WTC11 (cell line): Measurements from ENCODE around the gene LGALS4. TPM values are rescaled to one million over a fixed set of nuclear protein-coding genes. Genes with fewer than 3 reads are reported as not detected.
A peak's percentile ranks its signal among the peaks of the same experiment; 100 is the strongest.

Experiments used
- ATAC-seq: fragments of 200-7000 bp; cut with Tn5 transposase; 2 replicates; pipeline ENCODE4 v1.10.0; 2021; ENCODE audit warnings: mild to moderate bottlenecking, moderate library complexity
- CTCF ChIA-PET: fragments of 300-600 bp; sonication (Branson Sonifier 250); formaldehyde crosslinking; loops from one replicate; lab custom pipeline; 2021; ENCODE audit warnings: antibody characterized with exemption; lab: Charles Lee
- POLR2A ChIA-PET: fragments of 350-600 bp; sonication (Branson Sonifier 250); formaldehyde crosslinking; loops from one replicate; lab custom pipeline; 2021; ENCODE audit warnings: antibody characterized with exemption; lab: Charles Lee
- DNase-seq: peaks from one replicate; pipeline ENCODE4 v3.0.0; 2021; ENCODE audit warnings: low spot score
- H3K27ac Mint-ChIP-seq: 2 replicates; pipeline ENCODE4 v1.8.0; 2021; ENCODE audit warnings: mixed read lengths
- H3K27me3 Mint-ChIP-seq: 2 replicates; pipeline ENCODE4 v1.8.0; 2021; ENCODE audit warnings: low read depth, mild to moderate bottlenecking, moderate library complexity, mixed read lengths
- H3K36me3 Mint-ChIP-seq: 2 replicates; pipeline ENCODE4 v1.8.0; 2021; ENCODE audit warnings: mixed read lengths
- H3K4me1 Mint-ChIP-seq: 2 replicates; pipeline ENCODE4 v1.8.0; 2022; ENCODE audit warnings: mixed read lengths
- H3K4me3 Mint-ChIP-seq: 2 replicates; pipeline ENCODE4 v1.8.0; 2021; ENCODE audit warnings: mild to moderate bottlenecking, moderate library complexity, mixed read lengths
- H3K9me3 Mint-ChIP-seq: 2 replicates; pipeline ENCODE4 v1.8.0; 2021; ENCODE audit warnings: mixed read lengths
- CDX4 ChIP-seq: fragments of 250-450 bp; sonication (Bioruptor Pico); IDR thresholded peaks from 2 replicates; pipeline ENCODE4 v1.9.0; 2021; ENCODE audit warnings: moderate library complexity, mild to moderate bottlenecking, inconsistent platforms, borderline replicate concordance
- E2F1 ChIP-seq: sonication (generic); formaldehyde crosslinking; IDR thresholded peaks from 2 replicates; pipeline ENCODE4 v1.8.0; 2022; ENCODE audit warnings: mild to moderate bottlenecking, missing genetic modification reagents
- E2F5 ChIP-seq: sonication (generic); formaldehyde crosslinking; IDR thresholded peaks from 2 replicates; pipeline ENCODE4 v1.8.1; 2022; ENCODE audit warnings: mild to moderate bottlenecking, moderate library complexity, missing genetic modification reagents
- EMX1 ChIP-seq: fragments of 250-450 bp; sonication (Bioruptor Pico); IDR thresholded peaks from 2 replicates; pipeline ENCODE4 v1.8.0; 2021; ENCODE audit warnings: mild to moderate bottlenecking
- ESRRA ChIP-seq: sonication (generic); formaldehyde crosslinking; IDR thresholded peaks from 2 replicates; pipeline ENCODE4 v1.8.1; 2022; ENCODE audit warnings: mild to moderate bottlenecking, missing genetic modification reagents, borderline replicate concordance
- FOXJ3 ChIP-seq: sonication (generic); formaldehyde crosslinking; IDR thresholded peaks from 2 replicates; pipeline ENCODE4 v1.9.0; 2021; ENCODE audit warnings: missing genetic modification reagents, mild to moderate bottlenecking, borderline replicate concordance
- IRF2 ChIP-seq: sonication (generic); formaldehyde crosslinking; IDR thresholded peaks from 2 replicates; pipeline ENCODE4 v1.8.0; 2022; ENCODE audit warnings: low read depth, missing genetic modification reagents, borderline replicate concordance
- JAZF1 ChIP-seq: fragments of 250-450 bp; sonication (Bioruptor Pico); IDR thresholded peaks from 2 replicates; pipeline ENCODE4 v1.9.0; 2021; ENCODE audit warnings: moderate library complexity, mild to moderate bottlenecking, inconsistent platforms
- NR1H2 ChIP-seq: sonication (generic); formaldehyde crosslinking; IDR thresholded peaks from 2 replicates; pipeline ENCODE4 v1.9.0; 2021; ENCODE audit warnings: mild to moderate bottlenecking, moderate library complexity, missing genetic modification reagents
- OVOL2 ChIP-seq: fragments of 250-450 bp; sonication (Bioruptor Pico); IDR thresholded peaks from 2 replicates; pipeline ENCODE4 v1.9.0; 2021; ENCODE audit warnings: mild to moderate bottlenecking, borderline replicate concordance
- PREB ChIP-seq: sonication (generic); formaldehyde crosslinking; IDR thresholded peaks from 2 replicates; pipeline ENCODE4 v1.8.1; 2022; ENCODE audit warnings: mild to moderate bottlenecking, missing genetic modification reagents, moderate library complexity, borderline replicate concordance
- RELA ChIP-seq: sonication (generic); formaldehyde crosslinking; IDR thresholded peaks from 2 replicates; pipeline ENCODE4 v1.8.1; 2022; ENCODE audit warnings: missing genetic modification reagents, mild to moderate bottlenecking, borderline replicate concordance
- TEAD1 ChIP-seq: sonication (generic); formaldehyde crosslinking; IDR thresholded peaks from 2 replicates; pipeline ENCODE4 v1.8.0; 2022; ENCODE audit warnings: mild to moderate bottlenecking, missing genetic modification reagents
- USF2 ChIP-seq: sonication (generic); formaldehyde crosslinking; IDR thresholded peaks from 2 replicates; pipeline ENCODE4 v1.8.1; 2023; ENCODE audit warnings: mild to moderate bottlenecking, missing genetic modification reagents, moderate library complexity
- ZNF138 ChIP-seq: sonication (generic); formaldehyde crosslinking; conservative IDR thresholded peaks from 2 replicates; pipeline ENCODE4 v1.8.1; 2022; ENCODE audit warnings: mild to moderate bottlenecking, moderate library complexity, missing genetic modification reagents
- ZNF396 ChIP-seq: fragments of 250-450 bp; sonication (Bioruptor Pico); IDR thresholded peaks from 2 replicates; pipeline ENCODE4 v1.8.0; 2021; ENCODE audit warnings: mild to moderate bottlenecking, moderate library complexity, borderline replicate concordance
- ZNF425 ChIP-seq: fragments of 250-450 bp; sonication (Bioruptor Pico); conservative IDR thresholded peaks from 2 replicates; pipeline ENCODE4 v1.9.0; 2021; ENCODE audit warnings: mild to moderate bottlenecking
- ZNF532 ChIP-seq: fragments of 250-450 bp; sonication (Bioruptor Pico); IDR thresholded peaks from 2 replicates; pipeline ENCODE4 v1.9.0; 2021; ENCODE audit warnings: mild to moderate bottlenecking, borderline replicate concordance
- ZSCAN18 ChIP-seq: fragments of 250-450 bp; sonication (Bioruptor Pico); IDR thresholded peaks from 2 replicates; pipeline ENCODE4 v2.1.2; 2022; ENCODE audit warnings: mild to moderate bottlenecking, moderate library complexity
- total RNA-seq: library from RNA; stranded (reverse); gene quantifications from 3 replicates; pipeline ENCODE4 v1.2.3, GENCODE V29; 2021

LGALS4 gene
- total RNA-seq, 1 experiment from 2014 or later = 1.5 TPM

GRCh38 chr19:38848299-38849146 is 35.8 kb upstream of the LGALS4 start:
- POLR2A ChIA-PET = interaction anchor here (0.6 to 1.6 kb wide), 12 partner anchors 17 to 584 kb away, joined by 3 to 8 read pairs (median 4); partner anchors contain the start of genes ECH1, EIF3K, NFKBIB and SIRT2
- ATAC-seq (no peak), DNase-seq (no peak)
- H3K27ac Mint-ChIP-seq = peak overlapping the region; percentile 97
- CTCF ChIA-PET = interaction anchor here (0.6 to 2.0 kb wide), 12 partner anchors 12 to 445 kb away, joined by 3 to 15 read pairs (median 4); partner anchors contain the start of genes FAM98C, MRPS12 and SARS2
- H3K9me3 Mint-ChIP-seq = no peaks in the 10 kb centered on the region
- TF ChIP-seq OVOL2 (CRISPR knock-in tag) (no peak), ZNF138 (CRISPR knock-in tag) (no peak), CDX4 (CRISPR knock-in tag) (no peak), ZNF532 (CRISPR knock-in tag) (no peak), ZNF425 (CRISPR knock-in tag) (no peak), EMX1 (no peak), ZSCAN18 (CRISPR knock-in tag) (no peak), ESRRA (CRISPR knock-in tag) (no peak), E2F1 (no peak), FOXJ3 (no peak), TEAD1 (CRISPR knock-in tag) (no peak), USF2 (CRISPR knock-in tag) (no peak), JAZF1 (no peak), ZNF396 (CRISPR knock-in tag) (no peak), NR1H2 (no peak), E2F5 (CRISPR knock-in tag) (no peak), IRF2 (CRISPR knock-in tag) (no peak), PREB (CRISPR knock-in tag) (no peak), RELA (no peak)
- TF ChIP-seq, all 79 proteins: peak for 0
- Mint-ChIP-seq H3K36me3 (peaks cover 54% of the 10 kb centered on the region), H3K4me3 (peak overlapping the region; percentile 92), H3K4me1 (peaks cover 39% of the 10 kb centered on the region), H3K27me3 (no peaks in the 10 kb centered on the region; the same call in 1 of the 2 replicates)
